ENCODE data around the gene SLC48A1.

GRCh38 chr12:47746073-47746472, 27.0 kb upstream of the SLC48A1 start:
- TF ChIP-seq CTCF (IDR thresholded peaks at IDR 0.05) (no peak), POLR2A (IDR thresholded peaks at IDR 0.05) (no peak)
